ENCODE results near the gene ANO1. TPM values are rescaled to one million over a fixed set of nuclear protein-coding genes. Genes with fewer than 3 reads are reported as not detected.
A peak's percentile ranks its signal among the peaks of the same experiment; 100 is the strongest.

The ANO1 gene
- total and polyA plus RNA-seq, 11 donors: 4.2 to 17.8 (median 9.4) TPM

DNA sequence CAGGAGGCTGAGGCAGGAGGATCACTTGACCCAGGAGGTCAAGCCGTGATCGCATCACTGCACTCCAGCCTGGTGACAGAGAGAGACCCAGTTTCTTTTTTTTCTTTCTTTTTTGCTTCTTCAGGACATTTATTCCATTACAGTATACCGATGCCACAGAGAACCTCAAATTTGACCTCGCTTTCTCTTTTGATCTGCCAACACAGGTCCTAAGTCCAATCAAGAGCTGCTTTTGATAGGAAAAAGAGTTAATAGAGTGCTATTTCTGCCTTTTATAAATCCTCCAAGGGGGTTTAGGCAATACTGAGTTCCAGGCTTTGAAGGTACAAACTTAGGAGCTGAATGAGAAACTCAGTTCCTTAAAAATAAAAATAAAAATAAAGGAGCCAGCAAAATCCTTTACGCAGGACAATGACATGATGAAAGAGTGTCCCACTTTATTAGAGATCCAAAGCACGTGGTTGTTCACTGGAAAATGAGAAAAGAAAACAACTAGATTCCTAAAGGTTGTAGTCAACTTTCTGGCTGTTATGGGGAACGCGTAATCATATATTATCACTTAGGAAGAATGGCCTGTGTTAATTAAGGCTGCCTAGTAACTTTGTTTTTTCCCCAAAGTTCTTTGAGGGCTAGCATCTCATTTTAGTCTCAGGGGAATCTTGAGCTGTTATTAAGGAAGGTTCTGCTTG, 152.2 kb downstream of the ANO1 start:
- peak overlapping the region in 4 of 12 donors; percentile 49 to 63 (median 60) for H3K27ac ChIP-seq
- no peak overlapping the region for H3K4me3 ChIP-seq
- 80 to 85% (median 83%) methylated on average over 8 of the region's 8 CpGs for WGBS, 4 donors
- no peak for TF ChIP-seq POLR2A (IDR thresholded peaks at IDR 0.05)
- TF ChIP-seq, protein P1, sequence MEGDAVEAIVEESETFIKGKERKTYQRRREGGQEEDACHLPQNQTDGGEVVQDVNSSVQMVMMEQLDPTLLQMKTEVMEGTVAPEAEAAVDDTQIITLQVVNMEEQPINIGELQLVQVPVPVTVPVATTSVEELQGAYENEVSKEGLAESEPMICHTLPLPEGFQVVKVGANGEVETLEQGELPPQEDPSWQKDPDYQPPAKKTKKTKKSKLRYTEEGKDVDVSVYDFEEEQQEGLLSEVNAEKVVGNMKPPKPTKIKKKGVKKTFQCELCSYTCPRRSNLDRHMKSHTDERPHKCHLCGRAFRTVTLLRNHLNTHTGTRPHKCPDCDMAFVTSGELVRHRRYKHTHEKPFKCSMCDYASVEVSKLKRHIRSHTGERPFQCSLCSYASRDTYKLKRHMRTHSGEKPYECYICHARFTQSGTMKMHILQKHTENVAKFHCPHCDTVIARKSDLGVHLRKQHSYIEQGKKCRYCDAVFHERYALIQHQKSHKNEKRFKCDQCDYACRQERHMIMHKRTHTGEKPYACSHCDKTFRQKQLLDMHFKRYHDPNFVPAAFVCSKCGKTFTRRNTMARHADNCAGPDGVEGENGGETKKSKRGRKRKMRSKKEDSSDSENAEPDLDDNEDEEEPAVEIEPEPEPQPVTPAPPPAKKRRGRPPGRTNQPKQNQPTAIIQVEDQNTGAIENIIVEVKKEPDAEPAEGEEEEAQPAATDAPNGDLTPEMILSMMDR (IDR thresholded peaks at IDR 0.05): no peak
- no peak for DNase-seq
- ATAC-seq: no peak
- peaks cover 0 to 14% (median 7%) of the 10 kb centered on the region in 12 donors for H3K4me1 ChIP-seq
- H3K36me3 ChIP-seq: no peaks in the 10 kb centered on the region
- H3K9me3 ChIP-seq: peaks cover 0 to 6% (median 0%) of the 10 kb centered on the region in 12 donors
- intact Hi-C loops (cut with DNase I): no loop called here
- no peaks in the 10 kb centered on the region for H3K27me3 ChIP-seq

DNA sequence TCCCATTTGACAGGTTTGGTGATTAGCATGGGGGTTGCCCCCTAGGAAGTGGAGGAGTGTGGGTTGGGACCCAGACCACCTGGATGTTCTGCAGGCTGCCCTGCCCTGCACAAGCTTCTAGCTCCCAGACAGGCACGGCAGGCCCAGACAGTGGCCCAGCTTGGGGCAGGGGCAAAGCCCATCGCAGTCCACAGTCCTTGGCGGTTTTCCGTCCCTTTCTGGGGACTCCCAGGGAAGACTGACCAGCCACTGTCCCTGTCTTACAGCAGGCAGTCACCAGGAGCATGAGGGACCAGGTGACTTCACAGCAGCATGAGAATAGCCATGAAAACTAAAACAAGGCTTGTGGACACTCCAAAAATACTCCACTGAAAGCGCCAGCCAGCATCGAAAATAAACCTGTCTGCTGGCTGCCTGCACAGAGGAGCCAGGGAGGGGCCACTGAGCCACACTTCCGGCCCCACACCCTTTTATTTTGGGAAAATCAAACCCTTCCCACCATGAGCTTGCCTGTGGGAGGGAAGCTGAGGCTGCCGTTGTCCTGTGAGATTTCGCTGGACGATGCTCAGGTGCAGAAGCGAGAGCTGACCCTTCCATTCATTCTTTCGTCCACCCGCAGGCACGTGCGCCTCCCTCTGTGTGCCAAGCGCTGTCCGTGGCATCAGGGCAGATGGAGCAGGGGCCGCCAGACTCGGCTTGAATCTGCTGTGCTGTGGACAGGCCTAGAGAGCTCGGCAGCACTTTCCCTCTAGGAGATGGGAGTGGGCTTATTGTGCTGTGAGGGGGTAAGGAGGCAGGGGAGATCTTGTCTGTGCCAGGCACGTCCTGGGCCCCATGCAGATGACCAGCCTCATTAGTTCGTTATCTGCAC, 153.0 kb downstream of the ANO1 start:
- Histone ChIP-seq H3K4me1 (peaks cover 0 to 14% (median 7%) of the 10 kb centered on the region in 12 donors), H3K4me3 (no peak overlapping the region), H3K27ac (peak overlapping the region in 5 of 12 donors; percentile 46 to 63 (median 57)), H3K27me3 (no peaks in the 10 kb centered on the region), H3K9me3 (peaks cover 0 to 6% (median 0%) of the 10 kb centered on the region in 12 donors), H3K36me3 (no peaks in the 10 kb centered on the region)
- TF ChIP-seq, protein P1 (IDR thresholded peaks at IDR 0.05): no peak
- TF ChIP-seq POLR2A (IDR thresholded peaks at IDR 0.05): no peak
- DNase-seq (no peak), ATAC-seq (peak; percentile 32 to 87 (median 81))
- intact Hi-C loops (cut with DNase I): no loop called here
- 47 to 61% (median 53%) methylated on average over 13 to 22 of the region's 22 CpGs for WGBS, 4 donors

DNA sequence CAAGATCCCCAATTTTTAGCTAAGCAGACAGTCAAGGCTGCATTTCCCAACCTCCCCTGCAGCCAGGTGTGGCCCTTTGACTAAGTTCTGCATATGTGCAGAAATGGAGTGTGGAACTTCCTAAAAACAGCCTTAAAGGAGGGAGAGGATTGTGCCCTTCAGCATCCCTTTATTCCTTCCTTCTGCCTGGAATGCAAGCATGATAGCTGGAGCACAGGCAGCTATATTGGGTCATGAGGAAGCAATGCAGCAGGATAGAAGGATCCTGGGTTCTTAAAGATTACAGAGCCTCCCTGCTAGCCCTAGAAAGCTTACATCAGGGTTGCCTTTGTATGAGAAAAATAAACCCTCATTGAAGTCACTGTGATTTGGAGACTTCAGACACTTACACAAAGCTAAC, 154.9 kb downstream of the ANO1 start:
- no peak for ATAC-seq
- peaks cover 0 to 14% (median 7%) of the 10 kb centered on the region in 12 donors for H3K4me1 ChIP-seq
- H3K27me3 ChIP-seq: no peaks in the 10 kb centered on the region
- H3K27ac ChIP-seq: no peak overlapping the region
- H3K4me3 ChIP-seq: no peak overlapping the region
- H3K9me3 ChIP-seq: peaks cover 0 to 6% (median 0%) of the 10 kb centered on the region in 12 donors
- no peak for DNase-seq
- no peaks in the 10 kb centered on the region for H3K36me3 ChIP-seq
- intact Hi-C loops (cut with DNase I): no loop called here
- no peak for TF ChIP-seq POLR2A (IDR thresholded peaks at IDR 0.05)
- TF ChIP-seq, protein P1 (IDR thresholded peaks at IDR 0.05): no peak

DNA sequence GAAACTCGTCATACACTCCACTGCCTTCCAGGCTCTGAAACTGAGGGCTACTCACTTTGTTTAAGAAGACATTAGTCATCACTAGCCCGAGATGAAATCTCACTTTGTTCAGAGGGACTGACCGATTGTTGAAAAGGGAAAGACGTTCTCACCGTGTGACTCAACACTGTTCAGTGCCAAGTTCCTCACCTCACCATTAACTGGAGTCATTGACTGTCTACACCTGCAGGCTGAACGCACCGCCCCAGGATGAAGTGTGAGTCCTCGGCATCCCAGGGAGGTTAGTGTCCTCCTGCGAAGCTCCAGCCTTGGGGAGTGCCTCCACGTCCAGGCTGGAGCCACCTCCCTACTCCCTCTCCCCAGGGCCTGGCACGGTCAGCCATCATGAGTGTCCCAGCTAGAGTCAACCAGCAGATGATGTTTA, 155.4 kb downstream of the ANO1 start:
- peaks cover 0 to 6% (median 0%) of the 10 kb centered on the region in 12 donors for H3K9me3 ChIP-seq

More for the DNA sequence above, 155.4 kb downstream of the ANO1 start:
- TF ChIP-seq, protein P1 (IDR thresholded peaks at IDR 0.05): no peak
- no peak for TF ChIP-seq POLR2A (IDR thresholded peaks at IDR 0.05)
- DNase-seq (no peak), ATAC-seq (no peak)
- H3K4me3 ChIP-seq: no peak overlapping the region
- H3K36me3 ChIP-seq: no peaks in the 10 kb centered on the region
- H3K27ac ChIP-seq: no peak overlapping the region
- 68 to 72% (median 70%) methylated on average over 11 of the region's 11 CpGs for WGBS, 4 donors
- intact Hi-C loops (cut with DNase I): no loop called here
- no peaks in the 10 kb centered on the region for H3K27me3 ChIP-seq
- peaks cover 0 to 14% (median 7%) of the 10 kb centered on the region in 12 donors for H3K4me1 ChIP-seq
